Hindlimb muscle (tissue), 1 donor: Measurements from ENCODE around the gene SEMA6A. TPM values are rescaled to one million over a fixed set of nuclear protein-coding genes. Genes with fewer than 3 reads are reported as not detected.

ENCODE experiments used
- DNase-seq: peaks from one replicate; pipeline ENCODE4 v3.0.0-alpha.2; 2013
- polyA plus RNA-seq: library from polyadenylated mRNA; unstranded; fragments of 120-200 nt; gene quantifications from one replicate; pipeline ENCODE4 v1.2.1, GENCODE V29; 2013; ENCODE audit not compliant: insufficient read length

SEMA6A gene
- polyA plus RNA-seq, 1 donor = 64.4 TPM

- DNase-seq = no peak
Observed at GRCh38 chr5:116492776-116493175, 81.8 kb downstream of the SEMA6A start.

GRCh38 chr5:116492016-116492623 is 82.5 kb downstream of the SEMA6A start:
- DNase-seq = no peak

- DNase-seq = no peak
Observed at GRCh38 chr5:116488356-116489041, 86.1 kb downstream of the SEMA6A start.

- no peak for DNase-seq
Observed at GRCh38 chr5:116487045-116487444, 87.6 kb downstream of the SEMA6A start.

- DNase-seq = no peak
Observed at GRCh38 chr5:116486588-116486987, 88.0 kb downstream of the SEMA6A start.

- DNase-seq = no peak
Observed at GRCh38 chr5:116484645-116485044, 90.0 kb downstream of the SEMA6A start.

GRCh38 chr5:116482394-116482793 is 92.2 kb downstream of the SEMA6A start:
- no peak for DNase-seq

- DNase-seq = no peak
Observed at GRCh38 chr5:116480894-116481510, 93.6 kb downstream of the SEMA6A start.

- DNase-seq = no peak
Observed at GRCh38 chr5:116479776-116480675, 94.6 kb downstream of the SEMA6A start.

- DNase-seq = no peak
Observed at GRCh38 chr5:116478491-116478890, 96.1 kb downstream of the SEMA6A start.

GRCh38 chr5:116476897-116477537 is 97.6 kb downstream of the SEMA6A start:
- no peak for DNase-seq

- no peak for DNase-seq
Observed at GRCh38 chr5:116475338-116475737, 99.3 kb downstream of the SEMA6A start.

- DNase-seq = no peak
Observed at GRCh38 chr5:116473706-116474105, 100.9 kb downstream of the SEMA6A start.

GRCh38 chr5:116472274-116472673 is 102.3 kb downstream of the SEMA6A start:
- DNase-seq = no peak

- peak; percentile 34 for DNase-seq
Observed at GRCh38 chr5:116469631-116470030, 105.0 kb downstream of the SEMA6A start.

- DNase-seq = no peak
Observed at GRCh38 chr5:116468583-116468982, 106.0 kb downstream of the SEMA6A start.

- DNase-seq = no peak
Observed at GRCh38 chr5:116467465-116467843, 107.2 kb downstream of the SEMA6A start.

GRCh38 chr5:116466727-116467464 is 107.7 kb downstream of the SEMA6A start:
- DNase-seq = no peak

GRCh38 chr5:116465411-116465810 is 109.2 kb downstream of the SEMA6A start:
- DNase-seq = no peak

- no peak for DNase-seq
Observed at GRCh38 chr5:116464144-116464708, 110.4 kb downstream of the SEMA6A start.

GRCh38 chr5:116462500-116462899 is 112.1 kb downstream of the SEMA6A start:
- no peak for DNase-seq
